ENCODE measurements around the gene BTBD9.
"Not testable (repeated sequence)": the region's sequence is repeated elsewhere in the genome, so short reads cannot be mapped to it uniquely, and the experiment has no call there.

- TF ChIP-seq POLR2A (IDR thresholded peaks at IDR 0.05; ENCODE audit: low read length); GATA1 (IDR thresholded peaks at IDR 0.05; ENCODE audit: low read depth, low read length): not testable (repeated sequence)
Observed at GRCh38 chr6:38124224-38124926, 515.4 kb downstream of the BTBD9 start.

All from erythroblast (primary cell).